ENCODE results near the gene PPIL3.
A peak's percentile ranks its signal among the peaks of the same experiment; 100 is the strongest.
"Not testable (repeated sequence)": the region's sequence is repeated elsewhere in the genome, so short reads cannot be mapped to it uniquely, and the experiment has no call there.

The PPIL3 gene

GRCh38 chr2:200888704-200889625, at the start of gene PPIL3, which contains the start of gene NIF3L1:
Gene PPIL3, minus strand, starts transcription at chr2:200889077. Its CDS starts 1,462 bp downstream, at chr2:200887615.
Gene NIF3L1, plus strand, starts transcription at chr2:200889371. Its CDS starts 2,573 bp downstream, at chr2:200891944.
- peak; percentile 95 for DNase-seq

DNA sequence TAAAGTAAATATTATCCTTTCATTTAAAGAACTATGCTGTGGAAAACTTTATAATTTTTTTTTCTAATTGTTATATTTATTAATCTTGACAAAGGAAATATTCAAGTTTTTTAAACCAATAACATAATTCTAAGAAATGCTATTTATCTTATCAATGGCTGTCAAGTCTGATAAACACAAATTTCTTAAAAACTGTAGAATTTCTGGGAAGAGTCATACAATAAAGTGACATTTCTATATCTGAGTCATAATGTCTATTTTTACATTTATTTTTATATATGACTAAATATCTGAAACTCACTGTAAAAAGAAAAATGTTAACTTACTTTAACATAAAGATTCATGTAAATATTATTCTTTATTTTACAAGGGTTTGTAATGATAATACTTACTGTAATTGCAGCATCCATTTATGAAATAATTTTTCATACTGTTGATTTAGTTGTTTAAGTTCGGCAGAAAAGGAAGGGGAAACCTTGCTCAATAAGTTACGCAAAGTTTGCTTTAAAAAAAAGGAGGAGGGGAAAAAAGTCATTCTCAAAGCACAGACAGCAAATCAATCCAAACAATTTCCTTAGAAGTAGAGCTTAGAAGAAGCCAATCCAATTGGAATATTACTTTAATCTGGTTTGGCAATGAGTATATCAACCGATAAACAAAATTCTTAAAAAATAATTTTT, 42.2 kb upstream of the PPIL3 start:
- DNase-seq: no peak

- no peak for DNase-seq
These were observed 40.7 kb upstream of the PPIL3 start for GRCh38 chr2:200929334-200930249.

- no peak for DNase-seq
These were observed 33.6 kb upstream of the PPIL3 start for GRCh38 chr2:200922439-200922838.

DNA sequence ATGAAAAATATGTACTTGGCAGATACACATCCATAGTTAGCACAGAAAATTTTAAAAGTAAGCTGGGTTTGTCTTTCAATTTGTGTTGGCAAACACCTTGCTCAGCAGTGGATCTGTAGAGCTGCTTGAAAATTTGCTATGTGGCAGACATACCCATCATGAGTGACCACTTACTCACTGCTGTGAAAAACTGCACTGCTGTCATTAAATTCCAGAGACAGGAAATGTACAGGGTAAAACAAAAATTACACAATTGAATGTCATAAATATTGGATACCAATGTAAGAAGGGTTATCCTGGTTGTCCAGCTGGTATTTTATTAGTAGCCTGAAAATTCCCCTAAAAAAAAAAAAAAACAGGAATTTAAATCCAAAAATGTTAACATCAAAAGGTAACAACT, 24.8 kb upstream of the PPIL3 start:
- DNase-seq: no peak

DNA sequence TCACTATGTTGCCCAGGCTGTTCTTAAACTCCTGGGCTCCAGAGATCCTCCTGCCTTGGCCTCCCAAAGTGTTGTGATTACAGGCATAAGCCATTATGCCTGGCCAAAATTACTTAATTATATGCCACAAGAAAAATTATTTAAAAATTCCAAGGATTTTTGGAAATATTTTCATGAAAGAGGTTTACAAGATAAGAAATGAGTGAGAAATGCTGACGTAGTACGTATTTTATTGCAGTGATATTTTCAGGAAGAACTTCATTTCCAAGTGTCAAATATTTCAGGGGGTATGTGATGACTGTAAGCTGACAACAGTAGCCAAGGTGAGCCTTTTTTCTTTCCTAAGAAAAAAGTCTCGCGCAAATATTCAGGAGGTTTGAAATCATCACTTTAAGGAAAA, 21.1 kb upstream of the PPIL3 start:
- DNase-seq: no peak

- DNase-seq: no peak
These were observed 16.9 kb upstream of the PPIL3 start for GRCh38 chr2:200905618-200906296.

GRCh38 chr2:200901459-200902072, 12.7 kb upstream of the PPIL3 start:
- peak; percentile 79 for DNase-seq

- DNase-seq: no peak
These were observed 10.6 kb upstream of the PPIL3 start for GRCh38 chr2:200899482-200899881.

- not testable (repeated sequence) for DNase-seq
These were observed 7.1 kb downstream of the PPIL3 start for GRCh38 chr2:200881715-200882249.

DNA sequence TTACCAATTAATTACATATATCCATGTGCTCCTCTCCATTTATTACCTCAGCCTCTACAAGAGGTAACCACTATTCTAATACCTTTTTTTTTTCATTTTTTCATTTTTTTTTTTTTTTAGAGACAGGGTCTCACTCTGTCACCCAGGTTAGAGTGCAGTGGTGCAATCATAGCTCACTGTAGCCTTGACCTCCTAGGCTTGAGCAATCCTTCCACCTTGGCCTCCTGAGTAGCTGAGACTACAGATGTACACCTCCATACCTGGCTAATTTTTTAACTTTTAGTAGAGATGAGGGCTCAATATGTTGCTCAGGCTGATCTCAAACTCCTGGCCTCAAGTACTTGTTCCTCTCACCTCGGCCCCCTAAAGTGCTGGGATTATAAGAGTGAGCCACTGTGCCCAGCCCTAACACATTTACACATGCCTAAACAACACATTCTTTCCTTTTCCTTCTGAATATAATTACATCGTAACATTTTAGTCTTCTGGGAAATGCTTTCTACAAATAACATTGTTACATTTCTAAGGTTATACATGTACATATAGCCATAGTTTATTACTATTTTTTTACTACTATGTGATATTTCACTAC, 10.5 kb downstream of the PPIL3 start:
- no peak for DNase-seq

GRCh38 chr2:200877443-200877842, 11.4 kb downstream of the PPIL3 start:
- no peak for DNase-seq

DNA sequence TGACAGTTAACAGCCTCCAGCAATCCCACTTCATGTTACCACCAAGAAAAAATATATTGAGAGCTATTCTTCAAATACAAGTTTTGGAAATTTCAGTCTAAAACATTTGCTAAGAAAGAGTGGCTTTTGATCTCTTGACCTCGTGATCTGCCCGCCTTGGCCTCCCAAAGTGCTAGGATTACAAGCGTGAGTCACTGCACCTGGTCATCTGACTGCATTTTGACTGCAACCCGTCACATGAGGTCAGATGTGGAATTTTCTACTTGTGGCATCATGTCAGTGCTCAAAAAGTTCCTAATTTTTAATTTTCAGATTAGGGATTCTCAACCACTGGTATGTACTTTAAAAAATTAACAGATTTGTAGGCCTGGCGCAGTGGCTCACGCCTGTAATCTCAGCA, 15.3 kb downstream of the PPIL3 start:
- no peak for DNase-seq

DNA sequence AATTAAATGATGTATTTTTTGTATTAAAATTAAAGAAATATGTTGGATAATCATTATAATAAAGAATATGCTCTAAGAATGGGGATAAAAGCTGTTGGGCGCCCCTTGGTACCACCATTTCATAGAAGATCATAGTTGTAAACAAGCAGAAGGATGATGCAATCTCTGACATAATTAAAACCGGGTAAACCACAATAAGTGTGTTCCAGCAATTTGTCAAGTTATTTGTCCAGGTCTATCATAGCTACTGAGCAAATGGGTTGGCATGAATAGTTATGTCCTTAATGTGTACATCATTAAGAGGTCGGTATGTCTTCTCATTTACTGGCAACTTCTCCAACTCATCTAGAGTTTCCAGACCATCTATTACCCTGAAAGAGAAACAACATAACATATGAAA, 17.7 kb downstream of the PPIL3 start:
- no peak for DNase-seq

DNA sequence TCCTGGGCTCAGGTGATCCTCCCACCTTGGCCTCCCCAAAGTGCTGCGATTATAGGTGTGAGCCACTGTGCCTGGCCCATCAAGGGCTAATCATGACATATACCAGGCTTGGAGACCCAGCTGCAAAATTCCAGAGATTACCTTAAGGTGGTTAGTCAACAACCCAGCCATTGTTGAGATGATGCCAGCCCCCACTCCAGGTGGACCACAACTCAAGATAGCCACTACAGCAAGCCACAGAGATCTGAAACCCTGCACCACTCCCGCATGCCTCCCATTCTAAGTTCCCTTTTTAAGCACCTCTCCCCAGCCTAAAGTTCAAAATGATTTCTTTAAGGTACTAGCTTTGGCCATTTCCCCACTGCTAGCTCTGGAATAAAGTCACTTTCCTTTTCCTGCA, 19.9 kb downstream of the PPIL3 start:
- DNase-seq: no peak

GRCh38 chr2:200864176-200865034, 24.5 kb downstream of the PPIL3 start, which contains the start of gene CLK1:
Gene CLK1, minus strand, starts transcription at chr2:200864658. Its CDS starts 2,796 bp downstream, at chr2:200861862.
- DNase-seq: peak; percentile 64

DNA sequence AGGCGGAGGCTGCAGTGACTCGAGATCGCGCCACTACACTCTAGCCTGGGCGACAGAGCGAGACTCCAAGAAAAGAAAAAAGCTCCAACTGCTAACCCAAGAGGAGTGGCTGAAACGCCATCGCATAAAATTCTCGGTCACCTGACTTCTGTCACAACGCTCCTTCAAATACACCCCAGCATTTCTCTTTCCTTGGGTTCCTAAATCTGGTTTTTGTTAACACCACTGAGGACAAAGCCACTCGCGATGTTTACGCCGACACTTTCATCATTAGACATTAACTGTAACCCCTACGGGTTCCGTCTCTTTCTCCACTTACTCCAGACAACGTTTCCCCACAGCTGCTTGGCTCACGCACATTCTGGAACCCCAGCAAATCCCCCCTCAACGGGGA, 25.1 kb downstream of the PPIL3 start:
- no peak for DNase-seq

DNA sequence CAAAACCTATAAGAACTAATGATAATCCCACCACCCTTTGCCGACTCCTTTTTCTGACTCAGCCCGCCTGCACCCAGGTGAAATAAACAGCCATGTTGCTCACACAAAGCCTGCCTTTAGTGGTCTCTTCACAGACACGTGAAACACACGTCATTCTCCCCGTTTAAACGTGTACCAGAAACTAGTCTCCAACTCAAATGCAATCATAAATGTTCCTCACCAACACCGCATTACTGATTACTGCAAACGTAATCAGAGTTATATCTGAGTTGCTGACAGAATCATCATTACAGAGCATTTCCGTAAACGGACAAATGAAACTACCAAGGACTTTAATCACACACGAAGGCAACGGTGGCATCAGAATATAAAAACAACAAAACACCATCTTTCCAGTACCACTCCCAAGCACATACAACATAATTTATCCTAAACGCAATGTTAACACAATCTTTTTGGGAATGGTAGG, 26.3 kb downstream of the PPIL3 start:
- no peak for DNase-seq

DNA sequence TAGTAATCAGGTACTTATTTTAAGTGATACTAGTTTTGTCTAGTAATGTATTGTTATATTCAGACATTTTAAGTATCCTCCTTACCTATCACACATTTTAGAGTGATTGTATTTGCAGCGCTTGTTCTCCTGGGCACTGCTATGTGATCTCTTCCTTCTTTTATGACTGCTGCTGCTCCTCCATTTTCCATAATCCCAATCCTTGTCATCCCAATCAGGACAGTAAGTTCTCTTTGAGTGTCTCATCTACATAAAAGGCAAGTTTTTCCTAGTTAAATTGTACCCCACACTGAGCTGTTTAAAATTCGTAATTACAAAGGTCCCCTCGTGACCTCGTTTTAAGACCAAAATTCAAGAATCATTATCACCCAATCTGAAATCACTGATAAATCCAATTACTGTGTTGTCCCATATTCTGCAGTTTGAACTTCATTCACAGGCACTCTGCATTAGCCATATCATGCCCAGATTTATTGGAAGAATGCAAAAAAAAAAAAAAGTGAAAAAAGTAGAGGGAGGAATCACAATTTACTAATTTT, 27.2 kb downstream of the PPIL3 start:
- DNase-seq: no peak

Measured in SIG-M5 (cell line).